ENCODE measurements around the gene HUNK.

GRCh38 chr21:31882711-31883110, 9.9 kb downstream of the HUNK start:
- no peak for TF ChIP-seq CTCF (IDR thresholded peaks at IDR 0.05)
- TF ChIP-seq POLR2A (IDR thresholded peaks at IDR 0.05) = no peak
